ENCODE data around the gene DPYD.

Gene DPYD

DNA sequence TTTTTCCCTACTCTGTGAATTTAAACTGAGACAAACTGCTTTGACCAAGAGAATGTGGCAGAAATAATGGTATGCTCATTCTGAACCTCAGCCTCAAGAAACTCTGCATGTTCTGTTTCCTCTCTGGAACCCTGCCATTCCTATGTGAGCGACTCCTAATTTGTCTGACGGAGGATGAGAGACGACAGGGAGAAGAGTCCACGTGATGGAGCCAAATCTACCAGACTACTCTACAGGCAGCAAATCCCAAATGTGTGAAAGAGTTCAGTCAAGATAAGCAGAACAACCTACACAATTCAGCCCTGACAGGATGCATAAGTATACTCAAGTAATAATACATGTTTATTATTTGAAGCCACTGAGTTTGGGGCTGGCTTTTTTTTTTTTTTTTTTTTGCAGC, 153.5 kb downstream of the DPYD start:
- Mint-ChIP-seq H3K27ac (no peak overlapping the region), H3K4me1 (ENCODE audit: low read depth) (peaks cover 5% of the 10 kb centered on the region), H3K27me3 (ENCODE audit: low read depth) (no peaks in the 10 kb centered on the region), H3K36me3 (ENCODE audit: low read depth) (no peaks in the 10 kb centered on the region), H3K4me3 (no peak overlapping the region), H3K9me3 (no peaks in the 10 kb centered on the region)
- no peak for DNase-seq (ENCODE audit: low spot score)

DNA sequence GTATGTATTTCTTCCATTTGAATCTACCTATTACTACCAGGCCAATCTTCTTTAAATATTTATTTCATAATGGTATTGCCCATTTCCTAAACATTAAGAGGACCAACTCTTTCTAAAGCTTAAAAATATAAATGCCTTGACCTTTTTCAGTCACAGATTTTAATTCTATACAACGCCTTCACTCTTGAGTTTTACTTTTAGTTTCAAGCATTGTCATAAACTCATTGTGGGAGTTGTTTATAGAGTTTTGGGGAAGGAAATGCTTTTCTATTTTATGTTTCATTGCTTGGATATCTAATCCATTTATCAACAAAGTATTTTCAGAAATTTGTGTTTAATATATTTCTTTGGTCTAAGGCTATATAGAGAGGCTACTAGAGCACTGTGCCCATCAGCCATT, 155.8 kb downstream of the DPYD start:
- Mint-ChIP-seq H3K27ac (no peak overlapping the region), H3K4me3 (no peak overlapping the region), H3K9me3 (peaks cover 5% of the 10 kb centered on the region), H3K27me3 (ENCODE audit: low read depth) (no peaks in the 10 kb centered on the region), H3K4me1 (ENCODE audit: low read depth) (peaks cover 6% of the 10 kb centered on the region), H3K36me3 (ENCODE audit: low read depth) (no peaks in the 10 kb centered on the region)
- no peak for DNase-seq (ENCODE audit: low spot score)

- Mint-ChIP-seq H3K36me3 (ENCODE audit: low read depth) (no peaks in the 10 kb centered on the region), H3K4me3 (no peak overlapping the region)
- no peak for DNase-seq (ENCODE audit: low spot score)
Observed at GRCh38 chr1:97761637-97762036, 159.2 kb downstream of the DPYD start.

DNA sequence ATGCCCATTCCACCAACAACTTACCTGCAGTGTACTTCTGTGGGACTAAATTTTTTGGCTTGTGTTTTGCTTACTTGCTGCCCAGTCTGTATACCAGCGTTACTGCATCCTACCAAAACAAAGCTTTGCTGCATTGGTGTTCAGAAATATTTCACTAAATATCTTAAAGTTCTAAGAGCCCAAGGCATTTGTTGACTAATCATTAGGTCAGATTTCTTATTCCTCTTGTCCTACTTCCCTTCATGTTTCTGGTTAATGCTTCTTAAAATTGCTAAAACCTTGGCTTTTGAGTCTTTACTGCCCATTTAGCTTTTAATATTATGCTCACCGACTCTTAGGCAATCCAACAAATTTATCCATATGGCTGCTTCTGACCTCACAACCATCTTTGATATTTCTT, 161.8 kb downstream of the DPYD start:
- Mint-ChIP-seq H3K9me3 (peaks cover 5% of the 10 kb centered on the region), H3K4me3 (no peak overlapping the region), H3K27ac (no peak overlapping the region), H3K4me1 (ENCODE audit: low read depth) (peaks cover 1% of the 10 kb centered on the region), H3K36me3 (ENCODE audit: low read depth) (no peaks in the 10 kb centered on the region), H3K27me3 (ENCODE audit: low read depth) (no peaks in the 10 kb centered on the region)
- DNase-seq (ENCODE audit: low spot score), result no peak

More at GRCh38 chr1:97761637-97762036, 159.2 kb downstream of the DPYD start:
- Mint-ChIP-seq H3K27me3 (ENCODE audit: low read depth) (no peaks in the 10 kb centered on the region), H3K9me3 (peaks cover 5% of the 10 kb centered on the region), H3K27ac (no peak overlapping the region), H3K4me1 (ENCODE audit: low read depth) (peaks cover 6% of the 10 kb centered on the region)

- Mint-ChIP-seq H3K4me3 (no peak overlapping the region), H3K9me3 (peaks cover 5% of the 10 kb centered on the region), H3K27ac (no peak overlapping the region), H3K36me3 (ENCODE audit: low read depth) (no peaks in the 10 kb centered on the region), H3K27me3 (ENCODE audit: low read depth) (no peaks in the 10 kb centered on the region), H3K4me1 (ENCODE audit: low read depth) (peaks cover 1% of the 10 kb centered on the region)
- DNase-seq (ENCODE audit: low spot score), result no peak
Observed at GRCh38 chr1:97758541-97759057, 162.2 kb downstream of the DPYD start.

GRCh38 chr1:97745912-97746311, 174.9 kb downstream of the DPYD start:
- Mint-ChIP-seq H3K27me3 (ENCODE audit: low read depth) (no peaks in the 10 kb centered on the region), H3K4me3 (no peak overlapping the region), H3K9me3 (no peaks in the 10 kb centered on the region), H3K27ac (no peak overlapping the region), H3K4me1 (ENCODE audit: low read depth) (no peaks in the 10 kb centered on the region), H3K36me3 (ENCODE audit: low read depth) (no peaks in the 10 kb centered on the region)
- no peak for DNase-seq (ENCODE audit: low spot score)

GRCh38 chr1:97744977-97745376, 175.9 kb downstream of the DPYD start:
- H3K27ac Mint-ChIP-seq, result no peak overlapping the region

DNA sequence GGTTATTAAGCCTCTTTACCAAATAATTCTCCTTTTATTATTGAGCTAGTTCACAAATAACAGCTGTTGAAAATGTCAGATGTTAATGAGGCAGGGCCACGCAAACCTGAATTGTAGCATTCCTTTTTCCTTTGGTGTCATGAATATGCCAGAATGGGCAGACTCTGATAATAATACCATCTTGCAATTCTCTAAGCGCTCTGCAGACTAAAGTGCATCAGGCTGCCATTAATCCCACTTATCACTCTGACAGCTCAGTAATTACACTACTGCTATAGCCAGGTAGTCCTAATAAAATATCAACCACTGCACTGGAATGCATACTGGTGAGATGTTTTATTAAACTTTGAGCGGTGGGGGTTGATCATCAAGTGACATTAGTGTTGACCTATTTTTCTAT, 177.7 kb downstream of the DPYD start:
- Mint-ChIP-seq H3K9me3 (no peaks in the 10 kb centered on the region), H3K4me1 (ENCODE audit: low read depth) (no peaks in the 10 kb centered on the region), H3K36me3 (ENCODE audit: low read depth) (no peaks in the 10 kb centered on the region), H3K4me3 (no peak overlapping the region), H3K27me3 (ENCODE audit: low read depth) (no peaks in the 10 kb centered on the region), H3K27ac (no peak overlapping the region)
- DNase-seq (ENCODE audit: low spot score), result no peak

More at GRCh38 chr1:97744977-97745376, 175.9 kb downstream of the DPYD start:
- Mint-ChIP-seq H3K27me3 (ENCODE audit: low read depth) (no peaks in the 10 kb centered on the region), H3K4me1 (ENCODE audit: low read depth) (no peaks in the 10 kb centered on the region), H3K36me3 (ENCODE audit: low read depth) (no peaks in the 10 kb centered on the region), H3K4me3 (no peak overlapping the region), H3K9me3 (no peaks in the 10 kb centered on the region)
- DNase-seq (ENCODE audit: low spot score), result no peak

DNA sequence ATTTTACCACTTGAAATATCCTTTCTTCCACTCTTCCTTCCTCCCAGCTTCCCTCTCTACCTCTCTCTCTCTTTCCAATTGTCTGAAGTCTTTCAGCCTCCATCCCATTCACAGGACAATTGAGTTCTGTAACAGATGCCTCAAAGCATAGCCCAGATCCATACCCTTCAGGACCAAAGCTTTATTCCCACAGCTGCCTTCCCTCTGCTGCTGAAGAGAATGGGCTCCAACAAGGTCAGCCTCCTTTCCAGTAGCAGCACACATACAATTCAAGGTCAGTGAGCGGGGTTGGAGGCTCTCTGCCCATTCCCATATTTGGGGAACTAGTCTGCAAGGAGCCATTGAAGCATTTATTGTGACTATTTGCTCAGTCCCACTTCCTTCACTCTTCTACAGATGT, 179.9 kb downstream of the DPYD start:
- Mint-ChIP-seq H3K9me3 (no peaks in the 10 kb centered on the region), H3K4me1 (ENCODE audit: low read depth) (no peaks in the 10 kb centered on the region), H3K4me3 (no peak overlapping the region), H3K27me3 (ENCODE audit: low read depth) (no peaks in the 10 kb centered on the region), H3K27ac (no peak overlapping the region), H3K36me3 (ENCODE audit: low read depth) (no peaks in the 10 kb centered on the region)
- DNase-seq (ENCODE audit: low spot score), result no peak

- no peaks in the 10 kb centered on the region for H3K27me3 Mint-ChIP-seq (ENCODE audit: low read depth)
- no peak overlapping the region for H3K27ac Mint-ChIP-seq
- H3K4me1 Mint-ChIP-seq (ENCODE audit: low read depth), result no peaks in the 10 kb centered on the region
- no peaks in the 10 kb centered on the region for H3K36me3 Mint-ChIP-seq (ENCODE audit: low read depth)
- H3K9me3 Mint-ChIP-seq, result no peaks in the 10 kb centered on the region
- no peak overlapping the region for H3K4me3 Mint-ChIP-seq
- DNase-seq (ENCODE audit: low spot score), result no peak
Observed at GRCh38 chr1:97739596-97740103, 181.2 kb downstream of the DPYD start.

DNA sequence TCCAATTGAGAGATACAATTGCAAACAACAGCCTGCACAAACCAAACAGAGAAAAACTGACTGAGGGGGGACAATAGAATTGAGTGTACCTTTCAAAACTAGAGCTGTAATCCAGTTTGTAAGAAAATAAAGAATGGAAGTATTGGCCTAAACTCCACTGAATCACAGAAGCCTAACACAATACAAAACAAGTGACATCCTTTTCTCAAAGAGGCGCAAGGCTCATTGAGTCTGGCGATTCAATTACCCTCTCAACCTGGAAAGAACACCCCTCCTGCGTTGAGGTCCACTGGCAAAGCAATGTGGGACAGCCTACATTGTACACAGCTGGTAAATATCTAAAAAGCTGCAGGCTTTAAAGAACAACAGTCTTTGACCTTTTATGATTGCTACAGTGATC, 182.6 kb downstream of the DPYD start:
- no peaks in the 10 kb centered on the region for H3K36me3 Mint-ChIP-seq (ENCODE audit: low read depth)
- H3K9me3 Mint-ChIP-seq, result no peaks in the 10 kb centered on the region
- no peak for DNase-seq (ENCODE audit: low spot score)
- H3K27ac Mint-ChIP-seq, result no peak overlapping the region
- no peaks in the 10 kb centered on the region for H3K27me3 Mint-ChIP-seq (ENCODE audit: low read depth)
- H3K4me1 Mint-ChIP-seq (ENCODE audit: low read depth), result no peaks in the 10 kb centered on the region
- H3K4me3 Mint-ChIP-seq, result no peak overlapping the region

GRCh38 chr1:97730271-97730670, 190.6 kb downstream of the DPYD start:
- no peak for DNase-seq (ENCODE audit: low spot score)
- no peaks in the 10 kb centered on the region for H3K9me3 Mint-ChIP-seq
- H3K4me1 Mint-ChIP-seq (ENCODE audit: low read depth), result no peaks in the 10 kb centered on the region
- H3K36me3 Mint-ChIP-seq (ENCODE audit: low read depth), result no peaks in the 10 kb centered on the region
- H3K4me3 Mint-ChIP-seq, result no peak overlapping the region
- no peak overlapping the region for H3K27ac Mint-ChIP-seq
- H3K27me3 Mint-ChIP-seq (ENCODE audit: low read depth), result no peaks in the 10 kb centered on the region

GRCh38 chr1:97728436-97728835, 192.4 kb downstream of the DPYD start:
- no peak for DNase-seq (ENCODE audit: low spot score)
- H3K4me3 Mint-ChIP-seq, result no peak overlapping the region
- H3K4me1 Mint-ChIP-seq (ENCODE audit: low read depth), result no peaks in the 10 kb centered on the region
- H3K36me3 Mint-ChIP-seq (ENCODE audit: low read depth), result no peaks in the 10 kb centered on the region
- no peak overlapping the region for H3K27ac Mint-ChIP-seq
- H3K27me3 Mint-ChIP-seq (ENCODE audit: low read depth), result no peaks in the 10 kb centered on the region
- no peaks in the 10 kb centered on the region for H3K9me3 Mint-ChIP-seq

DNA sequence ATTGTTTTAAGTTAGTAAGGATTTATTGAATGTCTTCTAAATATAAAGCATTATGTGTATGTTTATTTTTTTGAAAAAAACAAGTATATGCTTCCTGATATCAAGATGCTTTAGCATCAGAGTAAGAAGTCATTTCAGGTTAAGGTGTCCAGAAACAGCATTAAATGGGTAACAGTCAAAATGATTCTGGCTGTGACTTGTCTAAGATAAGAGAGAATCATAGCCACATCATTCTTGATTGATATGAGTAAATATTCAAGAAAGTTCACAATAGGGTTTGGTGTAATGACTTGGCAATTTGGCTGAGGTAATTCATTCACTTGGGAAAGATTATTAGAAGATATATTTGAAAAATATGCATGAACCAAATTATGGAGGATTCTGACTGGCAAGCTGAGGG, 193.8 kb downstream of the DPYD start:
- H3K9me3 Mint-ChIP-seq, result no peaks in the 10 kb centered on the region
- H3K27ac Mint-ChIP-seq, result no peak overlapping the region
- H3K36me3 Mint-ChIP-seq (ENCODE audit: low read depth), result no peaks in the 10 kb centered on the region
- no peaks in the 10 kb centered on the region for H3K4me1 Mint-ChIP-seq (ENCODE audit: low read depth)
- no peaks in the 10 kb centered on the region for H3K27me3 Mint-ChIP-seq (ENCODE audit: low read depth)
- no peak overlapping the region for H3K4me3 Mint-ChIP-seq
- DNase-seq (ENCODE audit: low spot score), result no peak

- no peaks in the 10 kb centered on the region for H3K27me3 Mint-ChIP-seq (ENCODE audit: low read depth)
- H3K4me3 Mint-ChIP-seq, result no peak overlapping the region
- no peaks in the 10 kb centered on the region for H3K9me3 Mint-ChIP-seq
- no peak overlapping the region for H3K27ac Mint-ChIP-seq
- H3K36me3 Mint-ChIP-seq (ENCODE audit: low read depth), result no peaks in the 10 kb centered on the region
- DNase-seq (ENCODE audit: low spot score), result no peak
- no peaks in the 10 kb centered on the region for H3K4me1 Mint-ChIP-seq (ENCODE audit: low read depth)
Observed at GRCh38 chr1:97726386-97726785, 194.4 kb downstream of the DPYD start.

Measured in T-helper 2 cell treated with Interferon-gamma antibody and Interleukin-4, amounts not matched to agents 5 μg/mL and 100 μg/mL, for 36 hours (primary cell).